Globus pallidus (tissue), 1 donor: ENCODE results near the gene ZNF780A.
"Not testable (repeated sequence)": the region's sequence is repeated elsewhere in the genome, so short reads cannot be mapped to it uniquely, and the experiment has no call there.

ENCODE experiments used
- DNase-seq: peaks from one replicate; pipeline ENCODE4 v3.0.0-alpha.2; 2015; ENCODE audit warnings: low spot score

The ZNF780A gene

GRCh38 chr19:40084948-40085347 lies 5.8 kb downstream of the ZNF780A start:
- DNase-seq = no peak

GRCh38 chr19:40081411-40081810 lies 9.3 kb downstream of the ZNF780A start:
- peak; percentile 5 for DNase-seq

- no peak for DNase-seq
These were observed 10.5 kb downstream of the ZNF780A start for GRCh38 chr19:40080289-40080688.

- no peak for DNase-seq
These were observed 12.4 kb downstream of the ZNF780A start for GRCh38 chr19:40078377-40078776.

GRCh38 chr19:40070058-40070457 lies 20.7 kb downstream of the ZNF780A start:
- no peak for DNase-seq

GRCh38 chr19:40059624-40060023 lies 31.1 kb downstream of the ZNF780A start:
- no peak for DNase-seq

GRCh38 chr19:40057166-40057565 lies 33.6 kb downstream of the ZNF780A start:
- no peak for DNase-seq

GRCh38 chr19:40056505-40056904 lies 34.2 kb downstream of the ZNF780A start:
- DNase-seq = no peak

- DNase-seq = peak; percentile 55
These were observed 34.8 kb downstream of the ZNF780A start, which contains the start of gene ZNF780B for GRCh38 chr19:40055832-40056504. Gene ZNF780B, minus strand, starts transcription at chr19:40056231. Its CDS starts 5,899 bp downstream, at chr19:40050332.

- no peak for DNase-seq
These were observed 35.7 kb downstream of the ZNF780A start for GRCh38 chr19:40055049-40055448.

- DNase-seq = no peak
These were observed 36.1 kb downstream of the ZNF780A start for GRCh38 chr19:40054632-40055031.

- DNase-seq = no peak
These were observed 37.3 kb downstream of the ZNF780A start for GRCh38 chr19:40053491-40053890.

GRCh38 chr19:40041718-40042117 lies 49.0 kb downstream of the ZNF780A start:
- not testable (repeated sequence) for DNase-seq

GRCh38 chr19:40038047-40038446 lies 52.7 kb downstream of the ZNF780A start:
- DNase-seq = not testable (repeated sequence)

- DNase-seq = no peak
These were observed 54.7 kb downstream of the ZNF780A start for GRCh38 chr19:40035996-40036395.

- no peak for DNase-seq
These were observed 56.7 kb downstream of the ZNF780A start for GRCh38 chr19:40033989-40034560.

GRCh38 chr19:40026597-40026970 lies 64.2 kb downstream of the ZNF780A start:
- no peak for DNase-seq

GRCh38 chr19:40025938-40026596 lies 64.7 kb downstream of the ZNF780A start:
- DNase-seq = no peak

GRCh38 chr19:40023969-40024368 lies 66.8 kb downstream of the ZNF780A start:
- DNase-seq = no peak
